ENCODE data around the gene HTT-AS. TPM values are rescaled to one million over a fixed set of nuclear protein-coding genes. Genes with fewer than 3 reads are reported as not detected.

HTT-AS gene
- total and polyA plus RNA-seq, 2 of the 8 experiments (the other 6 are each of a cell fraction or from before 2014, with no cell fraction given) = not detected

DNA sequence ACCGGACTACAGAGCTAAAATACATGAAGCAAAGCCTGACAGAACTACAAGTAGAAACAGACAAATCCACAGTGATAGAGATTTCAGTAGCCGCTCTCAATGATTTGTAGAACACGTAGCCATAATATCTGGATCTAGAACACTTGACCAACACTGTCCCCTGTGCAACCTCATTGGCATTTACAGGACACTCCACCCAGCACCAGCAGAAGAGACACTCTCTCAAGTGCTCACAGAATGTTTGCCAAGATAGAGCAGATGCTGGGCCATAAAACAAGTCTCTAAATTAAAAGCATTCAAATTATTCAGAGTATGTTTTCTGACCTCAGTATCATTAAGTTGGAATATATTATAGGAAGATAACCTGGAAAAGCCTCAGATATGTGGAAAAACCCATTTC lies 21.9 kb upstream of the HTT-AS start:
- POLR2A ChIA-PET (ENCODE audit: partially characterized antibody) = no interaction called here
- TF ChIP-seq BCL11A (IDR thresholded peaks at IDR 0.05; ENCODE audit: low read depth in 2 of 2, low read length in 2 of 2) (no peak), MAFK (IDR thresholded peaks at IDR 0.05; ENCODE audit: low read depth, low read length) (no peak), SAP30 (IDR thresholded peaks at IDR 0.05; ENCODE audit: insufficient read depth, insufficient replicate concordance, low read length) (no peak), ASH2L (IDR thresholded peaks at IDR 0.05; ENCODE audit: low read length) (no peak), CREB1 (IDR thresholded peaks at IDR 0.05) (no peak), EGR1 (IDR thresholded peaks at IDR 0.05; ENCODE audit: borderline replicate concordance, low read depth, low read length) (no peak), CTCF (IDR thresholded peaks at IDR 0.05; ENCODE audit: control extremely low read depth in 1 of 3, insufficient read depth in 1 of 3, low read depth in 1 of 3, low read length in 3 of 3) (no peak), POLR2AphosphoS5 (IDR thresholded peaks at IDR 0.05; ENCODE audit: low read depth, low read length) (no peak), CBX5 (IDR thresholded peaks at IDR 0.05; ENCODE audit: low read depth, low read length) (no peak), YY1 (IDR thresholded peaks at IDR 0.05; ENCODE audit: low read depth, low read length) (no peak), POU5F1 (IDR thresholded peaks at IDR 0.05; ENCODE audit: low read depth, low read length) (no peak), PHF8 (conservative IDR thresholded peaks at IDR 0.05; ENCODE audit: low read depth, low read length) (no peak), TAF1 (IDR thresholded peaks at IDR 0.05; ENCODE audit: low read depth, low read length) (no peak)

More for the DNA sequence above, 21.9 kb upstream of the HTT-AS start:
- no peaks in the 10 kb centered on the region for H3K27me3 ChIP-seq (replicated peaks in 1 of 4; ENCODE audit: control insufficient read depth in 3 of 4, extremely low read depth in 1 of 4, insufficient read depth in 3 of 4, low read length in 3 of 4)
- H4K20me1 ChIP-seq (replicated peaks in 1 of 2; ENCODE audit: control insufficient read depth in 1 of 2, insufficient read depth in 2 of 2, low read length in 2 of 2) = peaks cover 4 to 6% of the 10 kb centered on the region in 2 experiments
- H3K14ac ChIP-seq (ENCODE audit: insufficient read length) = no peak overlapping the region
- no peak overlapping the region for H4K91ac ChIP-seq (replicated peaks; ENCODE audit: insufficient read length, low read length)
- no peak overlapping the region for H3K18ac ChIP-seq (ENCODE audit: extremely low read depth, low read length)
- H3K27ac ChIP-seq (ENCODE audit: low read depth, low read length) = no peak overlapping the region
- DNase-seq (ENCODE audit: low read depth in 1 of 2, low spot score in 2 of 2) (no peak), FAIRE-seq (no peak)
- H3K9ac ChIP-seq (replicated peaks in 1 of 4; ENCODE audit: extremely low read depth in 1 of 4, low read depth in 3 of 4, low read length in 3 of 4) = no peak overlapping the region
- no peaks in the 10 kb centered on the region; the same call in 1 of the 2 replicates for H3K23me2 ChIP-seq (ENCODE audit: low read depth, low read length)
- no peak overlapping the region for H2BK120ac ChIP-seq (replicated peaks; ENCODE audit: low read depth, low read length)
- H3K79me2 ChIP-seq (ENCODE audit: control insufficient read depth in 1 of 2, insufficient read depth in 2 of 2, low read length in 2 of 2) = peaks cover 7 to 13% of the 10 kb centered on the region in 2 experiments; a peak in 3 of 4 replicates
- WGBS, 2 experiments (ENCODE audit: extremely low coverage in 1 of 2, insufficient coverage in 1 of 2, insufficient read length in 1 of 2, insufficient replicate concordance in 2 of 2, low coverage in 1 of 2, low lambda C conversion rate in 2 of 2, missing lambda C conversion rate in 1 of 2) = 85% methylated on average over 3 of the region's 3 CpGs; no CpG with 5 or more reads in 1 of the 2 experiments
- peaks cover 3% of the 10 kb centered on the region; the same call in 1 of the 2 replicates for H3K79me1 ChIP-seq (ENCODE audit: low read depth, low read length)
- no peak overlapping the region for H2AK5ac ChIP-seq (ENCODE audit: low read depth, low read length)
- no peak overlapping the region for H2BK5ac ChIP-seq (ENCODE audit: low read depth, low read length)
- no peak overlapping the region for H2BK12ac ChIP-seq (ENCODE audit: low read depth, low read length)
- H2BK20ac ChIP-seq (ENCODE audit: low read length) = no peak overlapping the region
- no peaks in the 10 kb centered on the region for H3K4me1 ChIP-seq (replicated peaks in 1 of 4; ENCODE audit: control insufficient read depth in 3 of 4, insufficient read depth in 4 of 4, low read length in 3 of 4)
- no peak overlapping the region for H2BK15ac ChIP-seq (ENCODE audit: low read length)
- no peak overlapping the region for H4K5ac ChIP-seq (ENCODE audit: insufficient read length, low read depth, low read length)
- CTCF ChIA-PET (ENCODE audit: partially characterized antibody) = interaction anchor here (1.2 kb wide), 1 partner anchor 11 kb away, joined by 4 read pairs; no protein-coding TSS in a partner anchor
- H3K23ac ChIP-seq (ENCODE audit: insufficient read length) = no peak overlapping the region
- H3K4ac ChIP-seq (replicated peaks; ENCODE audit: insufficient read length, low read depth, low read length) = no peak overlapping the region
- H4K8ac ChIP-seq (ENCODE audit: extremely low read depth, insufficient read depth, low read length) = no peak overlapping the region
- peaks cover 2 to 13% of the 10 kb centered on the region in 2 experiments; a peak in 1 of 4 replicates for H3K9me3 ChIP-seq (ENCODE audit: insufficient read depth in 2 of 2, low read depth in 1 of 2, low read length in 1 of 2)
- H3K36me3 ChIP-seq (ENCODE audit: control insufficient read depth in 2 of 4, insufficient read depth in 4 of 4, low read length in 3 of 4) = peaks cover 0 to 27% (median 13%) of the 10 kb centered on the region in 4 experiments; a peak in 6 of 8 replicates
- no peak overlapping the region for H3K56ac ChIP-seq (replicated peaks; ENCODE audit: insufficient read length, low read depth, low read length)
- no peak overlapping the region for H2AFZ ChIP-seq (ENCODE audit: low read length)
- H3K4me2 ChIP-seq (ENCODE audit: insufficient read depth in 1 of 2, low read depth in 2 of 2, low read length in 2 of 2) = no peak overlapping the region
- no peak overlapping the region for H3K4me3 ChIP-seq (ENCODE audit: extremely low read depth in 1 of 4, insufficient read depth in 2 of 4, low read depth in 3 of 4, low read length in 4 of 4)
